Calu3 (cell line): ENCODE results near the gene ARHGEF4. TPM values are rescaled to one million over a fixed set of nuclear protein-coding genes. Genes with fewer than 3 reads are reported as not detected.

Experiments
- BruUV-seq: library from RNA; stranded (reverse); fragments of 400-500 nt; replicated peaks from 2 replicates; lab custom pipeline; 2021; lab: Mats Ljungman, UMichigan
- CTCF ChIA-PET: fragments of 300-600 bp; sonication (Branson Sonifier 250); formaldehyde crosslinking; loops from one replicate; lab custom pipeline; 2022; ENCODE audit warnings: antibody characterized with exemption; lab: Charles Lee
- DNase-seq: peaks from one replicate; pipeline ENCODE4 v3.0.0; 2022
- H3K27ac Mint-ChIP-seq: one replicate; pipeline ENCODE4 v1.8.0; 2022; ENCODE audit warnings: mixed read lengths; ENCODE audit not compliant: unreplicated experiment
- H3K27me3 Mint-ChIP-seq: one replicate; pipeline ENCODE4 v1.8.0; 2022; ENCODE audit warnings: mixed read lengths; ENCODE audit not compliant: unreplicated experiment
- H3K36me3 Mint-ChIP-seq: one replicate; pipeline ENCODE4 v1.8.0; 2022; ENCODE audit warnings: mild to moderate bottlenecking, moderate library complexity, mixed read lengths; ENCODE audit not compliant: insufficient read depth, unreplicated experiment
- H3K4me1 Mint-ChIP-seq: one replicate; pipeline ENCODE4 v1.8.0; 2022; ENCODE audit warnings: mild to moderate bottlenecking, low read depth, mixed read lengths; ENCODE audit not compliant: unreplicated experiment
- H3K4me3 Mint-ChIP-seq: one replicate; pipeline ENCODE4 v1.8.0; 2022; ENCODE audit warnings: mild to moderate bottlenecking, low read depth, moderate library complexity, mixed read lengths; ENCODE audit not compliant: unreplicated experiment
- H3K9me3 Mint-ChIP-seq: one replicate; pipeline ENCODE4 v1.8.0; 2022; ENCODE audit warnings: low read depth, mixed read lengths; ENCODE audit not compliant: unreplicated experiment
- intact Hi-C: fragments of 100-400 bp; cut with micrococcal nuclease; formaldehyde crosslinking; loops from one replicate; pipeline ENCODE4 v1.10.0; 2022; ENCODE audit not compliant: unreplicated experiment
- total RNA-seq: library from RNA; stranded (reverse); gene quantifications from 2 replicates; pipeline ENCODE4 v1.2.3, GENCODE V29; 2022
- TF ChIP-seq, protein P1 (sequence below): fragments of 200-600 bp; IDR thresholded peaks from one replicate; pipeline ENCODE4 v1.8.0; 2022; ENCODE audit warnings: antibody characterized with exemption; ENCODE audit not compliant: unreplicated experiment

Gene ARHGEF4
- total RNA-seq, 1 experiment from 2014 or later, result 8.8 TPM

DNA sequence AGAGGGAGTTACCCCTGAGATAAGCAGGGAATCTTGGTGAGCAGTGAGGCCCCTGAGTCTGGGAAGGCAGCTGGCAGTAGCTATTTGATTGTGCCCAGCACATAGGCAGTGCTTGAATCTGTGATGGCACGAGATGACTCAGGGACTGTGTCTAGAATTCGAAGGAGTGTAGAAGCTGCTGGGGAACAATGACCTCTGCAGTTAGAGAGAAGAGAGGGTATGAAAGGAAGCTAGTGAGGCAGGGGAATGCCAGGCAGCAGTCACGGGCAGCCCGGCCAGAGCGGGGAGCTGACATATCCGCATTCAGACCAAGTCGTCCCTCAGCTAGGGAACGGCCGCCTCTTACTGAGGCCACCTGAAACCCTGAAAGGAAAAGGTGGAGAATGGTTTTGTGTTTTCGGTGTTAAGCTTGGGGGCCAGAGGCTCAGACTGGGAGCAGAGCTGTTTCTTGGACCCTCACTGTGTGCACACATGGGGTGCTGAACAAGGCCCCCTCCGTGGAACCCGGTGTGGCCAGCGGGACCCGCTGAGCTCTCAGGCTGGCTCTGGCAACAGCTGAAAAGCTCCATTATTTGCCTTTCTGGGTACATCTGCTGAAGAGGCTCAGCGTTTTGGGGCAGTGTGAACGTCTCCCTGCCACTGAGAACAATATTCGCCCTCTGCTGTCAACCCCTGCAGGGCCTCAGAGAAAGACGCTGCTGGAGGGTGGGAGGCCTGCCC, 32.9 kb downstream of the ARHGEF4 start:
- Mint-ChIP-seq H3K27ac (peak overlapping the region; percentile 50), H3K4me3 (no peak overlapping the region), H3K9me3 (no peaks in the 10 kb centered on the region), H3K4me1 (peaks cover 15% of the 10 kb centered on the region), H3K36me3 (no peaks in the 10 kb centered on the region), H3K27me3 (peaks cover 14% of the 10 kb centered on the region)
- TF ChIP-seq, protein P1, sequence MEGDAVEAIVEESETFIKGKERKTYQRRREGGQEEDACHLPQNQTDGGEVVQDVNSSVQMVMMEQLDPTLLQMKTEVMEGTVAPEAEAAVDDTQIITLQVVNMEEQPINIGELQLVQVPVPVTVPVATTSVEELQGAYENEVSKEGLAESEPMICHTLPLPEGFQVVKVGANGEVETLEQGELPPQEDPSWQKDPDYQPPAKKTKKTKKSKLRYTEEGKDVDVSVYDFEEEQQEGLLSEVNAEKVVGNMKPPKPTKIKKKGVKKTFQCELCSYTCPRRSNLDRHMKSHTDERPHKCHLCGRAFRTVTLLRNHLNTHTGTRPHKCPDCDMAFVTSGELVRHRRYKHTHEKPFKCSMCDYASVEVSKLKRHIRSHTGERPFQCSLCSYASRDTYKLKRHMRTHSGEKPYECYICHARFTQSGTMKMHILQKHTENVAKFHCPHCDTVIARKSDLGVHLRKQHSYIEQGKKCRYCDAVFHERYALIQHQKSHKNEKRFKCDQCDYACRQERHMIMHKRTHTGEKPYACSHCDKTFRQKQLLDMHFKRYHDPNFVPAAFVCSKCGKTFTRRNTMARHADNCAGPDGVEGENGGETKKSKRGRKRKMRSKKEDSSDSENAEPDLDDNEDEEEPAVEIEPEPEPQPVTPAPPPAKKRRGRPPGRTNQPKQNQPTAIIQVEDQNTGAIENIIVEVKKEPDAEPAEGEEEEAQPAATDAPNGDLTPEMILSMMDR, result no peak
- DNase-seq, result no peak
- intact Hi-C loops, result no loop called here
- no TSS peak for BruUV-seq
- CTCF ChIA-PET, result interaction anchor here (0.5 to 1.4 kb wide), 3 partner anchors 45 to 81 kb away, joined by 3 read pairs; no protein-coding TSS in a partner anchor

DNA sequence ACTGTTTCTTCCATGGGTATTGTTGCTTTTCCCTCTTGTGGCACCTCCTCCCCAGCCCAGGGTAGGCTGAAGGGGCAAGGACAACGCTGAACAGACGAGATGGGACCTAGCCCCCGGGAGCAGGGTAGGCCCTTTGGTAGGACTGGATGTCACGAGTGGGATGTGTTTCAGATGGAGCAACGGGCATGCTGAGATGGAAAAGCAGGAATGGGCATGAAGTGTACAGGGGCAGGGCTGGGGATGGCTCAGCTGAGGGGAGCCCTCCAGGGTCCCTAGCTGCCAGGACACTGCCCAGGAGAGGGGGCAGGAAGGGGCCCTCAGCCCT, 33.4 kb downstream of the ARHGEF4 start:
- CTCF ChIA-PET, result interaction anchor here (1.4 kb wide), 1 partner anchor 73 kb away, joined by 3 read pairs; no protein-coding TSS in a partner anchor
- intact Hi-C loops, result no loop called here
- H3K4me1 Mint-ChIP-seq, result peaks cover 10% of the 10 kb centered on the region
- TF ChIP-seq, protein P1, result no peak
- DNase-seq, result no peak
- H3K36me3 Mint-ChIP-seq, result no peaks in the 10 kb centered on the region
- BruUV-seq, result no TSS peak
- peaks cover 14% of the 10 kb centered on the region for H3K27me3 Mint-ChIP-seq
- H3K27ac Mint-ChIP-seq, result no peak overlapping the region
- no peaks in the 10 kb centered on the region for H3K9me3 Mint-ChIP-seq
- H3K4me3 Mint-ChIP-seq, result no peak overlapping the region

DNA sequence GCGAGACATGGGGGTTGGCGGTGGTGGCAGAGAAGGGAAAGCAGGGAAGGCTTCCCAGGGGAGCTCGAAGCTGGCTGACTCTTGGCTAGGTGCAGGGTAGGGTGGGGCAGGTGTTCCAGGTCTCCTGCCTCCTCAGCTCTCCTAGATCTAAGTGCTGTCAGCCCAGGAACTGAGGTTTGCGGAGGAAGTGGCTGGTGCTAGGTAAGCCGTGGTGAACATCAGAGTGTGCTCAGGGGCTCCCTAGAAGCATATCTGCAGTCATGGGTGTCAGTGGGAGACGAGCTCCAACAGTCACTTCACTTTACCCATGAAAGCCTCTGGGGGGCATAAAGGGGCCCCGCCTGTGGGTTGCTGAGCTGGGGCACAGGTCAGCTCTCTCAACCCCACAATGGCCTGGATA, 34.1 kb downstream of the ARHGEF4 start:
- BruUV-seq, result no TSS peak
- Mint-ChIP-seq H3K27me3 (peaks cover 14% of the 10 kb centered on the region), H3K36me3 (no peaks in the 10 kb centered on the region), H3K4me3 (no peak overlapping the region), H3K9me3 (no peaks in the 10 kb centered on the region), H3K4me1 (peaks cover 9% of the 10 kb centered on the region), H3K27ac (no peak overlapping the region)
- TF ChIP-seq, protein P1, result no peak
- intact Hi-C loops, result no loop called here
- no peak for DNase-seq
- CTCF ChIA-PET, result interaction anchor here (0.6 to 1.5 kb wide), 2 partner anchors 66 to 73 kb away, joined by 3 to 4 read pairs; no protein-coding TSS in a partner anchor

DNA sequence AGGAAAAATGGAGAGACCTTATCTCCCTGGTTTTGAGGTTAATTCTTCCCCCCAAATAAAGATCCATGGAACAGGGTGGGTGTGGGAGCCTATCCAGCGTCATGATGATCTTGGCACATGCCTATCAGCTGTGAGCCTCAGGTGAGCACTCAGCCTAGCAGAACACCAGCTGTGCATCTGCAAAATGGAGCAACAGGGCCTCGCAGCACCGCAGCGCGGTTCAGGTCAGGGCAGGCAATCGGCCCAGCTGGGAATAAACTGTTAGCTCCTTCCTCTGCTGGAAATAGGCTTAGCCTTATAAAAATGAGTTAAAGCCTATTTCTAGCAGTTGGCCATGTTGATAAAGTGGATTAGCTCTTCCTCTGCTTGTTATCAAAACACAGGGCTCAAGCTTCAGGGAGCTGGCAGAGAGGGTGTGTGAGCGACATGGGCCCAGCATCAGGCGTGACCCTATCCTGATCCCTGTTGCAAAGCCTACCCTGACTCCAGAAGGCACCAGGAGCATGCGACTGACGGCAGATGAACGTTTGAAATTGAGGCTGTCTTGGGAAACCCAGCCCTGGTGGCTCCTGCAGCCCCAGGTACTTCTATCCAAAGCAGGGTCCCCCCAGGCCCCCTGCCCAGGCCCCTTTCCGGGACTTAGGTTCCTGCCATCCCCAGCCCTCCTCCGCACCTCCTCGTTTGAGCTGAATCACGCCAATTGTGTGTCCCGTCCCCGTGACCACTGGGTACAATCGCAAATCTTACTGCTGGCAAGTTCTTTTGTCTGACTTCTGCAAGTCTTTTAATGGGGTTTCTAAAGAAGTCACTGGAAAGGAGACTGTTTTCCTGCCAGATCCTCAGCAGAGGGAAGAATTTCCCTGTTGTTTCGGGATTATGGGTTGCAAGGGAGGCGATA, 35.4 kb downstream of the ARHGEF4 start:
- TF ChIP-seq, protein P1, result no peak
- H3K27ac Mint-ChIP-seq, result no peak overlapping the region
- H3K4me1 Mint-ChIP-seq, result peaks cover 9% of the 10 kb centered on the region
- CTCF ChIA-PET, result interaction anchor here (1.2 to 2.3 kb wide), 3 partner anchors 34 to 74 kb away, joined by 3 to 34 read pairs (median 7); no protein-coding TSS in a partner anchor
- no peaks in the 10 kb centered on the region for H3K9me3 Mint-ChIP-seq
- H3K27me3 Mint-ChIP-seq, result peaks cover 14% of the 10 kb centered on the region
- no TSS peak for BruUV-seq
- no peaks in the 10 kb centered on the region for H3K36me3 Mint-ChIP-seq
- DNase-seq, result no peak
- intact Hi-C loops, result no loop called here
- no peak overlapping the region for H3K4me3 Mint-ChIP-seq
